GM18870 (cell line): ENCODE results near the gene RRAGD.

Experiments used
- ATAC-seq: cut with Tn5 transposase; IDR thresholded peaks from one replicate; pipeline ENCODE4 v1.9.1; 2021; ENCODE audit warnings: moderate library complexity; ENCODE audit not compliant: unreplicated experiment

The RRAGD gene

GRCh38 chr6:89350281-89350966 lies 61.6 kb downstream of the RRAGD start:
- peak; percentile 48 for ATAC-seq

DNA sequence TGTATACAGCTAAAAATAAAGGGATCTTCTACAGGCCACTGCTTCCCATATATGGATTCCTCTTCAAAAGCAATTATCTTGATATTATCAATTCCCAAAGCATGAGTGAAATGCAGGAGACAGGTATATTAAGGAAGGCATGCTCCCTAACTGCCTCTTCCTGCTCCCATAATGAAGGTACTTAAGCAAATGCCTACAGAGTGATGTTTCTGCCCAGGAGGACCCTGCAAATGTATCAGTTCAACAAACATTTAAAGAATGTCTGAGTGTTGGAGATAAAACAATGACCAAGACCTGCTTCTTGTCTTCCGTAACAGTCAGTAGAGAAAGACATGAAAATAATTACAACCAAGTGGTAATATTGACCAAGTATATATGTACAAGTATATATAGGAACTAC lies 63.7 kb downstream of the RRAGD start:
- ATAC-seq = no peak

- no peak for ATAC-seq
These were observed 64.2 kb downstream of the RRAGD start for GRCh38 chr6:89347825-89348224.

DNA sequence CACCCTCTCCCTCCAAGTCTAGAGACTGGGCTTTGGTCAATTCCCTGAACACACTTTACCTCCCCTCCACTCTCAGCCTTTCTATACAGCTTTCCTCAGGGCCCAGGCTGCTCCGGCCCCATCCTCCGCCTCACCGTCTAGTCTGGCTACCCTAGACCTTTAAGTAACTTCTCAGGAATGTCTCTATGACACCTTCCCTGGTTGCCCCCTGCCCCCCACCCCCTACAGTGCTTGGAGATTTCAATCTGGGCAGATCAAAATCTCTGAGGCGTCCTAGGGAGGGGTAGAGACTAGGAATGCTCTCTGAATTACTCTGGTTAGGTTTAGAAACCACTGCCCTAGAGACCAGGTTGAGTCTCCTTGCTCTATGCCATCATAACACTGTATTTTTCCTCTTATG lies 65.6 kb downstream of the RRAGD start:
- no peak for ATAC-seq

DNA sequence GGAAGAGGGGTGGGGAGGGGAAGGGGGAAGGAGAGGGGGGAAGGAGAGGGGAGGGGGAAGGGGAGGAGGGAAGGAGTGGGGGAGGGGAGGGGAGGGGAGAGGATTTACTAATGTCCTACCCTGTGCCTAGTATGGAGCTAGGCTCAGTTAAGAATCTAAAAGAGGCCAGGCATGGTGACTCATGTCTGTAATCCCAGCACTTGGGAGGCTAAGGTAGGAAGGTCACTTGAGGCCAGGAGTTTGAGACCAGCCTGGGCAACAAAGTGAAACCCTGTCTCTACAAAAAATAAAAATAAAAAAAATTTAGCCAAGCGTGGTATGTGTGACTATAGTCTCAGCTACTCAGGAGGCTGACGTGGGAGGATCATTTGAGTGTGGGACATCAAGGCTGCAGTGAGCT lies 72.5 kb downstream of the RRAGD start:
- ATAC-seq = no peak

DNA sequence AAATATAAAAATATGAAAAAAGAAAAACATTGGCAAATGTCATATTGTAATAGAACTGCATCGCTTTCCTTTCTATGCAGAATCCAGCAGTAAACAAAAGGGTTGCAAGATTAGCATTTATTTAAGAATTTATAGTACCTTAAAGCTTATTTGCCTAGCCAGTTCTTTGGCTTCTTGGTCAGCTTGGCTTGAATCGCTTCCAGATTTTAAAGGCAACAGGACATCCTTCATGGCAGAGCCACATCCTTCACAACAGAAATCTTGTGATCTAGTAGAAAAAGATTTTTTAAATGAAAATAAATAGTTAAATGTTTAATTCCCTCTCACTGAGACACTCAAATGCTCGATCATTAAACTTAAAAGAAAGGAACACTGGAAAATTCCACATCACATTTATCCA lies 76.9 kb downstream of the RRAGD start:
- ATAC-seq = no peak

DNA sequence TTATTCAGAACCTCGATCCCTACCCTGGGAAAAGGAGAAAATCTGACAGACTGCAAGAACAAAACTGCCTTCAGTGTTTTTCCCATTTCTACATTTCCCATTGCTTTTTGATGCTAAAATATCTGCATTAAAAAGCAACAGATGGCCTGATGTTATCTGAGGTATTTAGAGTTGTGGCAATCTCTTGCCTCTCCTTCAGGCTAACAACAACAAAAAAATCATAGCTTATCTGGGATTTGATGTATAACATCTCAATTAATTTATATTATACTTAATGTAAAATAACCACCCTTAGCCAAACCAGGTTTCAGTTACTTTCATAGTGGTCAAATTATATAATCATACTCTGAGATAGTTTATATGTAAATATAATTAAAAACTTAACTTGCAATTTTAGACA lies 81.2 kb downstream of the RRAGD start:
- no peak for ATAC-seq

- ATAC-seq = no peak
These were observed 83.1 kb downstream of the RRAGD start for GRCh38 chr6:89328976-89329375.

DNA sequence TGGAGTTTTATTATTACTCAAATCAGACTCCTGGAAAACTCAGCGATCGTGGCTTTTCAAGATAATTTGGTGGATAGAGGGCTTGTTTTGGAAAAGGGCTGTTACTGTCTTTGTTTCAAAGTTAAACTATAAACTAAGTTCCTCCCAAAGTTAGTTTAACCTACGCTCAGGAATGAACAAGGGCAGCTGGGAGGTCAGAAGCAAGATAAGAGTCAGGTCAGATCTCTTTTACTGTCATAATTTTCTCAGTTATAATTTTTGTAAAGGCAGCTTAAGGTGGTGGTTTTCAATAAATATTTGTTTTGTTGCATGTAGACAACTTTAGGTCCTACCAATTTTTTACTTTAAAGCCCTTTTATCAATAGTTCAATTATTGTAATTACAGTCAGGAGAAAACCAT lies 87.8 kb downstream of the RRAGD start:
- no peak for ATAC-seq

DNA sequence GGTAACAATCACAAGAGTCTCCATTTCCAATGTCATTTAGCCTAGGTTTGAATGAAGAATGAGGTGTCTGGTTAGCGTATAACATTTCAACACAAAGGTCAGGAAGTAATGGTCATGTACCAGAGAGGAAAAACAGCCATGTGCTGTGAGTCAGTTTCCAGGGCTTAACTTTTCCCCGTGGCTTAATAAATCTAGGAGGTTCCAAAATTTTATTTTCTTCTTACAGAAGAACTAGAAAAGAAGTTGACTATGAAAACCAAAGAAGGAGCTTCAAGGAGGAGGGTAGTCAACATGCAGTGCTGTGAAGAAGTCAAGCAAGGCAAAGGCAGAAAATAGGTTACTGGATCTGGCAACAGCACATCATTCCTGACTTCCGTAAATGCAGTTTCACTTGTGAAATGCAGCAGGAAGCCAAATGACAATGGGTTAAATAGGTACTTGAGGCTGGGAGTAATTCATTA lies 88.5 kb downstream of the RRAGD start:
- ATAC-seq = no peak

DNA sequence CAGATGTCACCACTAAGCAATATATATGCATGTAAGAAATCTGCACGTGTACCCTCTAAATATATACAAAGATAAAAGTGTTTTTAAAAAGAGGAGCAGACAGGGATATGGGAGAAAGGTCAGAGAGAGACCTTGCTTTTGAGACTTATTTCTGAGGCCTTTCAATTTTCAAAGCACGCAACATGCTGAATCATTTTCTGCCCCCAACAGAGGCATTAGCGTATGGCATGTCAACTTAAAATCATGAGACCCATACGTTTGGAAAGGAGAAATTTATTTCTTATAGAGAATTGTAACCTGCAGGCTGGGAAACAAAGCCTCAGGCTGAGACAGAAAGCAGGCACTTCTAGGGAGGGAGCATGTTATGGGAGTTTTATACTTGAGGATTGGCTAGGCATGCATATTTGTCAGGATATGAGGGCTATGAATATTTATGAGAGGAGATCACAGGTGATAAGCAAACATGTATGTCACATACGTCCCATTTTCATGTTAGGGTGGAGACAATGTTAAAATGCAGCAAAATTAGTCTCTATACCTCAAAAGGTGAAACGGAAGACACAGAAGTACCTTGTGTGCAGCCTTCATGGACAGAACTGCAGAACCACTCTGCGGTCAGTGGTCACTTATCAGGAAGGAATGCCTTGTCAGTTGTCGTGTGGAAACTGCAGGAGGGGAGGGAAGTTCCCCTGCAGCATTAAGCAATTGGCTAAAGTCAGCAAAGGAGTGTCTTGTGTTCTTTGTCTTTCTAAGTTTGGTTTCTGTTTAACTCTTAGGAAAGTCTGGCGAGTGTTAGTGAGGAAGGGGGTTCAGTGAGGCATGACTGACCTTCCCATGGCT lies 90.7 kb downstream of the RRAGD start:
- ATAC-seq = no peak

DNA sequence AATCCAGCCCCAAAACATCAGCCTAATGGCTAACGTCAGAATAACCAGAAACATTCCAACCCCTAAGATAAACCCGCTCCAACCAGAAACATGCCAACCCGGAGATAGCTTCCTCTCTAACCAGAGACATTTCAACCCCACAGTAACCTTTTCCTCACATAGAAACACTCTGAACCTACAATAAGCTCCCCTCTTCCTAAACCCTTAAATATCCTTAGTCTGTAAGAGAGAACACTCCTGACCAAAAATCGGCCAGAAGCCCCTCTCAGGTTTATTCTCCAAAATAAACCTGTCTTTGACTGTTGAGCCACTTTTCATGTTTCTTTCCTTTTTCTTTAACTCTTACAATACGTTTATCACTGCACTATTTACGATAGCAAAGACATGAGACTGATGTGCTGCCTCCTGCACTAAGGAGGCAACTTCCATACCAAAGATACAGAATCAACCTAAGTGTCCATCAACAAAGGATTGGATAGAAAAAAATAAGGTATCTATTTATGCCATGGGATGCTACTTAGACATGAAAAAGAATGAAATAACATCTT lies 92.0 kb downstream of the RRAGD start:
- no peak for ATAC-seq

DNA sequence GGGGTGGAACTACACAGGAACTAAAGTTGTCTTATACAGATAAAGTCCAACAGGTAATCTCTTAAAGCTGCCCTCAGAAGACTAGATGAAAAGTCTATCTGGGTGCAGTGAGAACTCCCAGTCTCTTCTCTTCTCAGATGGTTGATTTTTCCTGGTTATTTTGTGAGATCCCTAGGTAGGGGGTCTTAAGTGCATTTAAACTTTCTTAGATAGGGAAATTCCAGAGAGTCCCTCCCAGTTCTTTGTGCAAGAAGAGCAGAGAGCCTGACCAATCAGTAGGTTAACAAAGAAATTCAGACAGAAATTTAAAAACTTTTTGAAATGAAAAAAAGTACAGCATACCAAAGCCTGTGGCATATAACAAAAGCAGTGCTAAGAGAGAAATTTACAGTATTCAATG lies 95.0 kb downstream of the RRAGD start:
- no peak for ATAC-seq

GRCh38 chr6:89315249-89315885 lies 96.7 kb downstream of the RRAGD start, which contains the start of gene GABRR2:
Gene GABRR2 (minus strand): TSS chr6:89315299. CDS start chr6:89315165, 134 bp downstream.
- no peak for ATAC-seq

- ATAC-seq = no peak
These were observed 97.4 kb downstream of the RRAGD start for GRCh38 chr6:89314692-89315091.
